CD1c-positive myeloid dendritic cell (primary cell): Measurements from ENCODE around the gene BAZ2B.

Experiments
- DNase-seq: peaks from one replicate; pipeline ENCODE4 v3.0.0-alpha.2; 2016; ENCODE audit errors: extremely low spot score

BAZ2B gene

DNA sequence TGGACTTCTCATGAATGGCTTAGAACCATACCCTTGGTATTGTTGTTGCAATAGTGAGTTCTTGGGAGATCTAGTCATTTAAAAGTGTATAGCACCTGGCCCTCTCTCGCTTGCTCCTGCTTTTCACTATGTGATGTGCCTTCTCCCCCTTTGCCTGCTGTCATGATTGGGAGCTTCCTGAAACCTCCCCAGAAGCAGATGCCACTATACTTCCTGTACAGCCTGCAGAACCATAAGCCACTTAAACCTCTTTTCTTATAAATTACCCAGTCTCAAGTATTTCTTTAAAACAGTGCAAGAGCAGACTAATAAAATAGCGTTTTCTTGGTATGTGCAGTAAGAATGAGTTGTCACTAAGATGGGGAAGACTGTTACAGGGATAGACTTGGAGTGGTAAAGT is 31.6 kb downstream of the BAZ2B start:
- no peak for DNase-seq

DNA sequence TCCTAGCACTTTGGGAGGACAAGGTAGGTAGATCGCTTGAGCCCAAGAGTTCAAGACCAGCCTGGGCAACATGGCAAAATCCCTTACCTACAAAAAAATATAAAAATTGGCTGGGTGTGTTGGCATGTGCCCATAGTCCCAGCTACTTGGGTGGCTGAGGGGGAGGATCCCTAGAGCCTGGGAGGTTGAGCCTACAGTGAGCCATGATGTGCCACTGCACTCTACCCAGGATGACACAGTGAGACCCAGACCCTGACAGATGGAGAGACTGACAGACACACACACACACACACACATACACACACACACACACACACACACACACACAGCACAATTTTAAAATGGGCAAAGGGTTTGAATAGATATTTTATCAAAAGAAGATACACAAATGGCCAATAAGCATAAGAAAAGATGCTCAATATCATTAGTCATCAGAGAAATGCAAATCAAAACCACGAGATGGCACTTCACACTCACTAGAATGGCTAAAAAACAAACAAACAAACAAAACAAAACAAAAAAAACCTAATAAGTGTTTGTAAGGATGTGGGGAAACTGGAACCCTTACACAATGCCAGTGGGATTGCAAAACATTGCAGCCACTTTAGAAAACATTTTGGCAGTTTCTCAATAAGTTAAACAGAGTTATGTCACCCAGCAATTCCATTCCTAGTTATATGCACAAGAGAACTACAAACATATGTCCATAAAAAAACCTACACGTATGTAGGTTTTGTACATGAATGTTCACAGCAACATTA is 42.3 kb downstream of the BAZ2B start:
- DNase-seq: peak; percentile 57

DNA sequence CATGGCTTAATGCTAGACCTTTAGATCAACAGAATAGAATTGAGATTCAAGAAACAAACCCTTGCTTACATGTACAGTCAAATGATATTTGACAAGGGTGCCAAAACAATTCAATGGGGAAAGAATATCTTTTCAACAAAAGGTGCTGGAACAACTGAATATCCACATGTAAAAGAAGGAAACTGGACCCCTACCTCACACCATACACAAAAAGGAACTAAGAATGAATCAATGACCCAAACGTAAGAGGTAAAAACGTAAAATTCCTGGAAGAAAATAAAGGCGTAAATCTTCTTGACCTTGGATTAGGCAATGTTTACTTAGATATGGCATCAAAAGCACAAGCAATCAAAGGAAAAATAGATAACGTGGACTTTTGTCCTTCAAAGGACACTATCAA is 43.1 kb downstream of the BAZ2B start:
- no peak for DNase-seq

DNA sequence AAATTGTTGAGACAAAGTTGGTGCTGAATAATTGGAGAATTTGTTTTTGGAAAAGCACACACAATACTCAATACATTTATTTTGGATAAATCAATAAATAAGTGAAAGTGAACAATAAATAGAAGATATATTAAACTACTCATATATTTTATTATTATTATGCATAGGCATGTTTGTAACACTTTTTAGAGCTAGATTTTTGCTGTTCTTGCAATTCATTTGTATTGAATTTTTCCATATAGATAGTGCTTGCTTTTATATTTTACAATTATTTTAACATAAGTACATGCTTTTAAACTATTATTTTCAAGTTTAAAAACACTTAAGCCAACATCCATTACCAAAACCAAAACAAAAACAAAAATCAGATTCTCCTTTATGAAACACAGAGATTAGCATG is 43.9 kb downstream of the BAZ2B start:
- DNase-seq: no peak

DNA sequence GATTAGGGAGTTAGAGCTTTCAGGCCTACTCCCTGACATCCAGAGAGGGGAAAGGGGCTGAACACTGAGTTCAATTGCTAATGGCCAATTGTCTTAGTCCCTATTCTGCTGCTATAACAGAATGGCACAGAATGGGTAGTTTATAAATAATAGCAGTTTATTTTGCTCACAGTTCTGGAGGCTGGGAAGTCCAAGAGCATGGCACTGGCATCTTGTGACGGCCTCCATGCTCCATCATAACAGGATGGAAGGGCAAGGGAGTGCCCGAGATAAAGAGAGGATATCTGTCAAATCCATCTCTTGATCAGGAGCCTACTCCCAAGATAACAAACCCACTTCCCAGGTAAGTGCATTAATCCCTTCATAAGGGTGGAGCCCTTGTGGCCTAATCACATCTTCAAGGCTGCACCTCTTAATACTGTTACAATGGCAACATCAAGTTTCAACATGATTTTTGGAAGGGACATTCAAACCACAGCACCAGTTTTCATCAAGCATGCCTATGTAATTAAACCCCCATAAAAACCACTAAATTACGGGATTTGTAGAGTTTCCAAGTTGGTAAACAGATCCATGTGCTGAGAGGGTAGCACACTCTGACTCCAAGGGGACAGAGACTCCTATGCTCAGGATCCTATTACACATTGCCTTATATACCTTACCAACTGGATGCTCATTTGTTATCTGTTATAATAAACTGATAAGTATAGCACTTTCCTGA is 44.6 kb downstream of the BAZ2B start:
- no peak for DNase-seq

DNA sequence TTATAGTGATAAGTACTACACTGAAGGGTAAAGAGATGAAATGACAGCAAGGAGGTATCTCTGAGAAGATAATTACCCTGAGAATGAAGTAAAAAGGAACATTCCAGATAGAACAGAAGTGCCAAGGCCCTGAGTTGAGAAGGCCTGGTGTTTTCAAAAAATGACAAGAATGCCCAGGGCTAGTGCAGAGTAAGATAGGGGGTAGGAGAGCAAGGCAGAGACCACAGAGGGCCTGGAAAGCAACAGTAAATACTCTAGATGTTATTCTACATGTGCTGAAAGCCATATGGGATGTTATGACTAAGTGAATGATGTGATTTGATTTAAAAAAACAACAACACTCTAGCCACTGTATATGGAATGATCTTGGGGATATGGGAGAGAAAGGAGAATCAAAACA is 52.3 kb downstream of the BAZ2B start:
- no peak for DNase-seq

DNA sequence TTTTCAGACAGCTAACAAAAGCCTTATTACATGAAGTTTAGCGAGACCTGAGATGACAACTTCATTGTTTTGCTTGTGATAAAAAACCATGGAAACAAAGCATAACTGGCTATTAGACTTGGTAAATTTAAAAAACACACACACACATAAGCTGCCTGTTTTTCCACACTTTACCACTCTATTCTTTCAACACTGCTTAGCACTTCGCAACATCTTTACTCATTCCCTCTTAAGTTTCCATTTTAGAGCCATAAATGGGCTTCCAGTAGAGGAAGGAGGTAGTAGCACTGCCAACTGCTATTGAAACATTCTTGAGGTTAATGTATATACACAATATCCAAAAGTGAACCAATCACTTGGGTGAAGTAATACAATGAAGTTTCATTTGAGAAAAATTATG is 54.1 kb downstream of the BAZ2B start:
- DNase-seq: peak; percentile 34

DNA sequence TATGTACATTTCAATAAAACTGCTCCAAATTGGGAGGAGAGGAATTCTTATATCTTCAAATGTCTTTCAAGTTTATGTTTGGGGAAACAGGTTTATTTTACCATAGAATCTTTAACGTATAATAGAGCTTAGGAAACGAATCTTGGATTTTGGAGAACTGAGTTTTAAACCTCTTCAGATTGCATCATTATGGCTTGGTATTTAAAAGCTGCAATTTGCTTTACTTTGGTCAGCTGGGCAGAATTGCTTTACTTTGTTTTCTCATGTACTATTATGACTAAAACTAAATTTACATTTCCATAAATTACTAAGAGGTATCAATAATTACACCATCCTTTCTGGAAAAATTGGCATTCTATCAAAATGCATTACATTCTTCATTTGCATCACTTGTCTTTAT is 54.6 kb downstream of the BAZ2B start:
- peak; percentile 49 for DNase-seq

DNA sequence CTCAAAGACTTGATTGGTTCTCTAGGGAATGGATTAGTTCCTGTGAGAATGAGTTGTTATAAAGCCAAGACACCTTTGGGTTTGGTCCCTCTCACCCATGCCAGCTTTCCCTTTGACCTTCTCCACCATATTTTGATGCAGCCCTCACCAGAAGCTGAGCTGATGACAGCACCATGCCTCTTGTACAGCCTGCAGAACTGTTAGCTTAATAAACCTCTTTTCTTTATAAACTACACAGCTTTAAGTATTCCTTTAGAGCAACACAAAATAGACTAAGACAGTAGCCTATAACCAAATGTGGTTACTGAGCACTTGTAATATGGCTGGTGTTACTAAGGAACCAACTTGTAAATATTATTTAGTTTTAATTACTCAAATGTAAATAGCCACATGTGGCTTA is 55.1 kb downstream of the BAZ2B start:
- DNase-seq: no peak

DNA sequence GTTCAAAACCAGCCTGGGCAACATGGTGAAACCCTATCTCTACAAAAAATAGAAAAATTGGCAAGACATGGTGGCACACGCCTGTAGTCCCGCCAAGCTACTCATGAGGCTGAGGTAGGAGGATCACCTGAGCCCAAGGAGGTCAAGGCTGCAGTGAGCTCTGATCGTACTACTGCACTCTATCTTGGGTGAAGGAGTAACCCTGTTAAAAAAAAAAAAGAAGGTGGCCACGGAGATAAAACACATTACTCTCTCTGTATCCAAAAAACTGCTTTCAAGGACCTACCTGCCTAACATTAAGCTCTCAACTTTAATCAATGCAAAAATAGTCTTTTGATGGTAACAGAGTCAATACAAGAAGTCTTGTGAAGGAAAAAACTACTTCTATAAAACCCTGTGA is 57.3 kb downstream of the BAZ2B start:
- no peak for DNase-seq

DNA sequence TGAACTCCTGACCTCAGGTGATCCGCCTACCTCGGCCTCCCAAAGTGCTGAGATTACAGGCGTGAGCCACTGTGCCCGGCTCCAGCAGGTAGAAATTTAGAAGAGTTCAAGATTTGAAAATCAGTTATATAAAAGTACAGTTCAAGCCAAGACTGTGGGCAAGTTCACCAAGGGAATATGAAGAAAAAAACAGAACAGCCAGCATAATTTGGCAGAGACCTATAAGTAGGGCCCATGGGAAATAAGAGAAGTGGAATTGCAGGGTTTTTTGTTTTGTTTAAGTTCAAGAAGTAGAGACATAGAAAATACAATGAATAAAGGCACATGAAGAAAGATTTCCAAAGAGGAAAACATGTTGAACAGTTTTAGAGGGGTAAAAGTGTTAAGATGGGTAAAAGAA is 57.9 kb downstream of the BAZ2B start:
- no peak for DNase-seq

DNA sequence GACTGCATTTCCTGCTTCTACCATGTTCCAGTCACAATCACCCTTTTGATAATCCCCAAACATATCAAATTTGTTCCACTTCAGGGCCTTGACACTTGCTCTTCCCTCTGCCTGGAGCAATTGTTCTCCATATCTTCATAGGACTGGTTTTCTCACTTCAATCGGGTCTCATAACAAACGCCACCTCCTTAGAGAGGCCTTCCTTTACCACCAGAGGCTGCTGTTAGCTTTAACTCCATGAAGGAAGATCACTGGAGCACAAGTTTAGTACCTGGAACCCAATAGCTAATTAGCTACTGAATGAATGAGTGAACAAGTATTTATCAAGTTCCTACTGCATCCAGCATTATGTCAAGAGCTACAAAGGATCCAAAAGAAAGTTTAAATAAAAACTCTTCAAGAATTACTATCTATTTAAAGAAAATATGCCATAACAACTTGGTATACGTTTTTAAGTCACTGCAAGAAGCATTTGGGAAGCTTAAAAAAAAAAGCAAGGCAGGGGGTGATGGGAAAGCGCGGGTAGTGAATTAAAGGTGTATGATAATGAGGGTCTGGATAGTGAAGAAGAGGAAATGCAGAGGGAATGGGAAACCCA is 58.8 kb downstream of the BAZ2B start:
- no peak for DNase-seq

DNA sequence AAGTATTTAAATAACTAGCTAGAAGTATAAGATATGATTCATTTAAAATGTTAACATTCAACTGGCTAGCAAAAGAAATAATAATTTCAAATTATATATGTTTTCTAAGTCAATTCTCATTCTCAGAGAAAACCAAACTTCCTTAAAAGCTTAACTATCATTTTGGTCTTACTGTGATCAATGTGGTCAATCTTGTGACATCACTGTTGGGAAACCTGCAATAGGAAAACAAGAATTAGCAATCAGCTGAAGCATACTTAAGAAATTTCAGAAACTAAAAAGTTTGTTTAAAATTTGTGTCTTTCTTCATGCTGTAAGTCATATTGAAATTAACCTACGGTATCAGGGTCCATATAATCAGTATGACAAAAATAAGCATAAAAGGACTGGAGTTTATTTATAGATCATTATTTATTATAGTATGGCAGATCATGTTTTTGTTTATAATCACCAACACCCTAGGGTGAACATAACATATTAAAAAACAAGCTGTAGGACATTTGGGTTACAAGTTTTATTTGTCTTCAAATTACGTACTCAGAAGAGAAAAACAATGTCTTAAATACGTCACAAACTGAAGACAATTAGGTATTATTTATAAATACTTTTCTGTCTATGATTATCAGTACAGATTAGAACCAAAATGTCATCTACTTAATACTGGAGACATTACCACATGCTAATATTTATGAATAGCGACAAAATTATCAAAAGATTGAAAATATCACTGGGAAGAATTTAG is 60.5 kb downstream of the BAZ2B start:
- peak; percentile 40 for DNase-seq

DNA sequence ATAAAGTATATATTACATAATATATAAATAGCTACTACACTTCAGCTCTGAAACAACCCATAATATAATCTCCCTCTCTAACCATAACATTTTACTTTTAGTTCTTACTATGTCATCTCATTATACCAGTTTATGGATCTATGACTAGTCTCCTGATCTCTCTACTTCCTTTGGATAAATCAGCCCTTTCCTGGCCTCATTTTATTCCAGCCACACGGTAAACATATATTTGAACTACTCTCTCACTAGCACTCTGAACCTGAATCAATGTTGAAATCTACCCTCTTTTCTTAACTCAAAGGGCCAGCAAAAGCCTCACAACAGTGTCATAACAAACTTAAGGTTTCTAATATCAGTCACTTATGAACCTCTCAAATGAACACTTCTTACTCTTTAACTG is 62.6 kb downstream of the BAZ2B start:
- DNase-seq: no peak

DNA sequence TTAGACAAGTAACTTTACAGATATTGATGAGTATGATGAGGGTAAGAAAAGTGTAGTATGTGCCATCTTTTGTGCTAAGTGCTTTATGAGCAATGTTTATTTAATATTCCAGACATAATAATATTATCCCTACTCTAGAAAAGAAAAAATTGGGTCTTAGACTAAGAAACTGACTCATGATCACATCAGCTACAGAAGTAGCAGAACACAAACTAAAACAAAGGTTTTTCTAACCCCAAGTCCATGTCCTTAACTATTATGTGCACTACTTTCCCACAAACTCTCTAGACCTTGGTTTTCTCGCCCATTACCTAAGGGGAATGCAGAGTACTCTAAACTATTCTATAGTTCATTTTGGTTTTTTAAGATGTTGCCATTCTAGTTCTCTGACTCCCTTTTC is 64.5 kb downstream of the BAZ2B start:
- DNase-seq: no peak

DNA sequence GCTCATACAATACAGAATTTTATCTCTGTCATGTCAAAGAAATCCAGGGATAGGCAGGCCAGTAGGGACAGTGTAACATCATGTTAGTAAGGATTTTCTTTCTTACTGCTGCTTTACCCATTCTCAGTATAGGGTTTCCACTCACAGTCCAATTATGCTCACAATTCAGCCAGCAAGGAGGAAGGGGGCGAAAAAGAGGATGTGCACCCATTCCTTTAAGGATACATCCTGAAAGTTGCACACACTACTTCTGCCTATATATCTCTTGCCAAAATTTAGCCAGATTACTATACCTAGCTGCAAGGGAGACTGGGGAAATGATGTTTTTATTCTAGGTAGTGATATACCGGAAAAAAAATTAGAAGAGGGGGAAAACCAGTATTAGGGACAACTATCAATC is 66.1 kb downstream of the BAZ2B start:
- peak; percentile 47 for DNase-seq

DNA sequence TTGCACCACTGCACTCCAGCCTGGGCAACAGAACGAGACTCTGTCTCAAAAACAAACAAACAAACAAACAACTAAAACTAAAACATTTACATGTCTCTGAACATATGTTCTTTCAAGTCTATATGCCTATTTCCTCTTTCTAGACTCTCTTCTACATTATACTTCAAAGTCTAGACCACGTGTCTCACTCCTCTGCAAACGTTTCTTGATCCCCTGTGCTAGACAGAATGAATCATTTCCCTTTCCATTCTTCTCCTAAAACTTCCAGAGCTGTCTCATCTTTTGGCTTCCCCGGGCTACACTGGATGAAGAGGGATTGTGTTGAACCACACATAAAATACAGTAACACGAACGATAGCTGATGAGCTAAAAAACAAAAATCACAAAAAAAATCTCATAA is 67.1 kb downstream of the BAZ2B start:
- DNase-seq: peak; percentile 60

DNA sequence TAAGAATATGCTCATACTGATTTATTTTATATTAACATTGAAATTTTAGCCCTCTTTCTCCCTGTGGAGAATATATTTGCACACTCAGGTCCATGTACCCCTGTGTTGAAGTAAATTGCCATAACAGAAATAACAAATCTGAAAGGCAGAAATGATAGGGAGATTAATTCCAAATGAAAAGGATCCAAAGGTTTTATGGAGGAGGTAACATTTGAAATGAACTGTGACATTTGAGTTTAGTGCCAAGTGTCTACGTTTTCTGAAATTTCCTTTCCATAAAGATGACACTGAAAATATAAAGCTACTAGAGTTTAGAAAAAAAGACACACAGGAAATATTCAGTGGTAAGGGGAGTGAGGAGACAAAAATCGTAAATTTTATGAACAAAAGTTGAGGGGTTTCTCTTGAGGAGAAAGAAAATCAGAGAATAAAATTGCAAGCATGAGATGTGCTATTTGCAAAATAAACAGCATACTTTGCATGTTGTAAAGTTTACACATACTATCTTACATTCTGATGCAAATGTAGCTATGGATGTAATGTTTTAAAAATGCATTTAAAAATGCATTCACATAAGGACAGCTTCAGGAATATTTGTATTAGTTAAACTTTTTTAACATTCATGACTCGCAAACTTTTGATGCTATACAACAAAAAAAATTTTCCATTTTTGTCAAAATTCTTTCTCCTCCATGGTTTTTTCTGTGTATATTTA is 69.5 kb downstream of the BAZ2B start:
- no peak for DNase-seq

DNA sequence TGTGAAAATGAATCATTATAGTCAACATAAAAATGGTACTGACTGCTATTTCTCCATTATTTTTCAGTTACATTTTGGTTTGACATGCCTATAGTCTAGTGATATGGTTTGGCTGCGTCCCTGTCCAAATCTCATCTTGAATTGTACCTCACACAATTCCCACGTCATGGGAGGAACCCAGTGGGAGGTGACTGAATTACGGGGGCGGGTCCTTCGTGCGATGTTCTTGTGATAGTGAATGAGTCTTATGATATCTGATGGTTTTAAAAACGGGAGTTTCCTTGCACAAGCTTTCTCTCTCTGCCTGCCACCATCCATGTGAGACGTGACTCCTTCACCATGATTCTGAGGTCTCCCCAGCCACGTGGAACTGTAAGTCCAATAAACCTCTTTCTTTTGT is 70.3 kb downstream of the BAZ2B start:
- DNase-seq: no peak

DNA sequence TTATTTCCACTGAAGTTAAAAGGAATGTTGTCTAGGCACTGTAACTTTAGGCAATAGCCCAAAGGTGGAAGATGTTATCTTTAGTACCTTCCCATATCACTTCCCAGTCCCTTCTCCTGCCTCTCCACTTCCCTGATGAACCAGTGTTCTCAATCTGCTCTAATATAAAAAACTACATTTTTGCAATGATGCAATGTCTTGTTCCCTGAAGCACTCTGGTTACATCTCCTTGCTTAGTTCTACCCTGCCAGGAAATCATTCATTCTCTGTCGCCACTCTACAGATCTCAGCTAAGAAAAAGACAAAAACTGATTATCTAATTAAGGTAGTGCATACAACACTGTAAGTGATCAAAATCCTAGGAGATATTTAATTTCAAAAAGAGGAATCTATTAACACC is 71.3 kb downstream of the BAZ2B start:
- DNase-seq: no peak

DNA sequence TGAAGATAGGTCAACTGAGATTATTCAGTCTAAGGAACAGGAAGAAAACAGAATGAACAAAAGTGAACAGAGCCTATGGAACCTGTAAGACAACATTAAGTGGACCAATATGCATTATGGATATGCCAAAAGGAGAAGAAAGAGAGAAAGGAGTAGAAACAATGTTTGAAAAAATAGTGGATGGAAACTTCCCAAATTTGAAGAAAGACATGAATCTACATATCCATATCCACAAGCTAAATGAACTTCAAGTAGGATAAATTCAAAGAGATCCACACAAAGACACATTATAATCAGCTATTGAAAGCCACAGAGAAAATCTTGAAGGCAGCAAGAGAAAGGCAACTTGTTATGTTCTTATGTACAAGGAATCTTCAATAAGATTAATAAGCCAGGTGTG is 74.2 kb downstream of the BAZ2B start:
- DNase-seq: no peak

DNA sequence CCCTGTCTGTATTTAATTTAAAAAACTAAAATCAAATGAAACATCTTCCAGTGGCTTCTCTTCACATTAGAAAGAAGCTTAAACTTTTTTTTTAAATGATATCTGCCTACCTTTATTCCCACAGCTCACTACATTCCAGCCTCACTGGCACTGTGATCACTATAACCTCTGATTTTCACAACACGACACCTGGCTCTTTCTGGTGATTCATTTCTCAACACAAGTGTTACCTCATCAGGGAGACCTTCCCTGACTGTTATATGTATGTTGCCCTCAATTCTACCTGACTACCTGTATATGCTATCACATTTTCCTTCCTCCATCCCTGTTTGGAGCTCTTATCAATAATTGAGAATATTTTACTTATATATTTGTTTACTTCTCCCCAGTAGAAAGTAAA is 76.6 kb downstream of the BAZ2B start:
- no peak for DNase-seq
